Sigmoid colon (tissue), 4 donors: Measurements from ENCODE around the gene TMEM35B.

Experiments
- CTCF ChIP-seq, 4 experiments: fragments of 450-650 bp in 3 of 4; fragments of 200-600 bp in 1 of 4; IDR thresholded peaks; one replicate each; pipeline ENCODE4 v1.5.1; 2016 to 2019; ENCODE audit warnings: antibody characterized with exemption in 4 of 4, mild to moderate bottlenecking in 3 of 4, moderate library complexity in 2 of 4
- POLR2A ChIP-seq, 2 donors: fragments of 450-650 bp; IDR thresholded peaks; one replicate each; pipeline ENCODE4 v1.6.1; 2016; ENCODE audit warnings: antibody characterized with exemption in 2 of 2, mild to moderate bottlenecking in 2 of 2, moderate library complexity in 2 of 2
- POLR2AphosphoS5 ChIP-seq, 4 donors: sonication (generic); formaldehyde crosslinking; IDR thresholded peaks; one replicate each; pipeline ENCODE4 v1.6.1; 2017; ENCODE audit warnings: antibody characterized with exemption in 4 of 4

GRCh38 chr1:34965597-34965996 lies 19.6 kb downstream of the TMEM35B start:
- TF ChIP-seq CTCF (IDR thresholded peaks at IDR 0.05) = no peak
- no peak for TF ChIP-seq POLR2AphosphoS5 (IDR thresholded peaks at IDR 0.05)
- TF ChIP-seq POLR2A (IDR thresholded peaks at IDR 0.05) = no peak
